Stromal cell of bone marrow (primary cell): ENCODE results near the gene GULP1.
"Not testable (repeated sequence)": the region's sequence is repeated elsewhere in the genome, so short reads cannot be mapped to it uniquely, and the experiment has no call there.

Experiments used
- DNase-seq: peaks from one replicate; pipeline ENCODE4 v3.0.0-alpha.2; 2012; ENCODE audit warnings: low read depth

The GULP1 gene

DNA sequence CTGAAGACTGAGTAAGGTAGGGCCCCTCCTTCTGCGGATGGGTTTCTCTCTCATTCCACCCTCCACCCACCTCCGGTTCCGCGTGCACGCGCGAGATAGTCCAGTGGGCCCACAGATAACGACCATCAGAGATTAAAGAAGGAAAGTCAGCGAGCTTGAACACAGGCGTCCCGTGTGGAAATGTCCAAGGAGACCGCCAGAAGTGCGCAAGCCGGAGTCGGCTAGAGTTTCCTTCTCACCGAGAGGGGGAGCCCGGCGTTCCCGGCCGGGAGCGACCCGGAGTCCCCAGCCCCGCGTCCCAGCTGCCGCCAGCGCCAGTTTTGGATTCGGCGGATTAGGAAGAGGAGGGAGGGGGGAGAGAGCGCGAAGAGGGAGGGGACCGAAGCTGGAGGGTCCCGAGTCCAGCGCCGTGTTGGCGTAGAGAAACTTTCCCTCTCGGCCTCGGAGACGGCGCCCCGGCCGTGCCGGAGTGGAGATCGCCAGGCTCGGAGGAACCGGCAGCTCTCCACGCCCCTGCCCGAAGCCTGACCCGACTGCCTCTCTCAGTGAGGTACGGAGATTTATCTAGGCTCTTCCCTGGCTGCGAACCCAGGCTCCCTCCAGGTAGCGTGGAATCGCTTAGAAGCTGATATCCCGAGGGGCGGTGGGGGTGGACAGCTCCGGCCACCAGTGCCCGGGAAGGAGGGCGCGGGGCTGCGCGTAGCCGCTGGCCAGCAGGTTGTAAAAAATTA, at the start of gene GULP1:
TSS of gene GULP1 (plus strand) at position 258 of the 731 bp plus-strand sequence. CDS start 185,829 bp downstream, outside the sequence.
- peak; percentile 63 for DNase-seq

DNA sequence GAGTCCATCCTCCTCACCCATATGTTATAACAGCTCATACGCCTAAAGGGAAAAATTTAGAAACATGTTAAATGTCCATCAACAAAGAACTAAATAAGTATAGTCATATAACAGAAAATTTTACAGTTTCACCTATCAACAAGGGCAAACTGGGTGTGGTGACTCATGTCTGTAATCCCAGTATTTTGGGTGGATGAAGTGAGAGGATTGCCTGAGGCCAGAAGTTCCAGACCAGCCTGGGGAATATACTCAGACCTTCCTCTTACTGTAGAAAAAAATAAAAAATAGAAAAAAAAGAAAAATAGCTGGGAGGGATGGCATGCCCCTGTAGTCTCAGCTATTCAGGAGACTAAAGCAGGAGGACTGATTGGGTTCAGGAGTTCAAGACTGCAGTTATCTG, 48.3 kb upstream of the GULP1 start:
- no peak for DNase-seq

- no peak for DNase-seq
These were observed 47.3 kb upstream of the GULP1 start for GRCh38 chr2:188244383-188244782.

DNA sequence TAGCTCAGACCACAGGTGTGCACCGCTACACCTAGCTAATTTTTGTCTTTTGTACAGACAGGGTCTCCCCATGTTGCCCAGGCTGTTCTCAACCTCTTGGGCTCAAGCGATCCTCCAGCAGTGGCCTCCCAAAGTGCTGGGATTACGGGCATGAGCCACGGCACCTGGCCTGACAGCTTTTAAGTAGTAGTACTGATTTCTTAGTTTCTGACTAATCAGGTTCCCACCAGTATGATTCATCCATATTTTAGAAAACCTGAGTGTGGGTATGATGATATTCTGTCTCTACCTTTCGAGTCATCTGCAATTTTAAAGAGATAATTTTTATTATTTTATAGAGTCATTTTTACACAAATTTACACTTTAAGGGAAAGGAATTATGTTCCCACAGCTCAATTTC, 46.4 kb upstream of the GULP1 start:
- no peak for DNase-seq

- DNase-seq = no peak
These were observed 43.2 kb upstream of the GULP1 start for GRCh38 chr2:188248513-188248912.

- DNase-seq = no peak
These were observed 40.6 kb upstream of the GULP1 start for GRCh38 chr2:188251034-188251433.

DNA sequence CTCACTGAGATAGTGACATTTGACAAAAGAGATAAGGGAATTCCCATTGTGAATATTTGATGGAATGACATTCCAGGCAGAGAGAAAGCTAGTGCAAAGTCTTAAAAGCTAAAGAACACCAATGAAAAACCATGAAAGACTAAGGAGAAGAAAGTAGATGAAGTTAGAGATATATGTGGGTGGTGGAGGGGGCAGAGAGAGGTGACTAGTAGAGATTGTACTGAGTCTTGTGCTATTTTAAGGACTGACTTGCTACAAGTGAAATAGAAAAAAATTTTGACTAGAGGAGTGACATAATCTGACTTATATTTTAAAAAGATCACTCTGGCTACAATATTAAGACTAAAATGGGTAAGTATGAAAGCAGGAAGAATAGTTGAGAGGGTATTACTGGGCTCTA, 35.3 kb upstream of the GULP1 start:
- DNase-seq = no peak

DNA sequence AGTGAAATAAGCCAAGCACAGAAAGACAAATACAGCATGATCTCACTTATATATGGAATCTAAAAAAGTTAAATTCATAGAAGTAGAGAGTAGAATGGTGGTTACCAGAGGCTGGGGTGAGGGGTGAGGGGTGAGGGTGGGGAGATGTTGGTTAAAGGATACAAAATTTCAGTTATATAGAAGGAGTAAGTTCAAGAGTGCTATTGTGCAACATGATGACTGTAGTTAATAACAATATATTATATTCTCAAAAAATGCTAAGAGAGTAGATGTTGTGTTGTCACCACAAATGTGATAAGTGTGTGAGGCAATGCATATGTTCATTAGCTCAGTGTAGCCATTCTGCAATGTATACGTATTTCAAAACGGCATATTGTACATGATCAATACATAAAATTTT, 26.4 kb upstream of the GULP1 start:
- DNase-seq = no peak

GRCh38 chr2:188267776-188268175, 23.9 kb upstream of the GULP1 start:
- no peak for DNase-seq

- no peak for DNase-seq
These were observed 22.7 kb upstream of the GULP1 start for GRCh38 chr2:188269004-188269403.

GRCh38 chr2:188272121-188272520, 19.6 kb upstream of the GULP1 start:
- no peak for DNase-seq

- DNase-seq = no peak
These were observed 17.4 kb upstream of the GULP1 start for GRCh38 chr2:188274274-188274673.

- no peak for DNase-seq
These were observed 15.4 kb upstream of the GULP1 start for GRCh38 chr2:188276255-188276654.

DNA sequence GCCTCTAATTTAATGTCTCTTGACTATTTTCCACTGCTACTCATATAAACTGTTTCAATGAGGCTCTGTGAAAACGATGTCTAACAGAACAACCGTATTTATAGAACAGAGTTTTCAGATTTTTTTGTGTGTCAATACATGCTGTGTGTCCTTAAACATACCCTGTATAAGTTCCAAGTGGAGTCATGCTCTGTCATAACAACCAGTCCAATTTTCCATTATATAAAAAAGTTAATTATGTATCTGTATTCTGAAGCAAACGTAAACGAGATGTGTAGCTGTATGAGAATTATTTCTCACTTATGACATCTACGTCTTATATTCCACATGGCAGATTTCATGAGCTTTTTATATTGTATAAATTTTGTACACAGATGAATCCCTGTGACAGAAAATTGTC, 13.9 kb upstream of the GULP1 start:
- no peak for DNase-seq

GRCh38 chr2:188278388-188279092, 13.1 kb upstream of the GULP1 start:
- no peak for DNase-seq

- no peak for DNase-seq
These were observed 12.6 kb upstream of the GULP1 start for GRCh38 chr2:188279093-188279445.

DNA sequence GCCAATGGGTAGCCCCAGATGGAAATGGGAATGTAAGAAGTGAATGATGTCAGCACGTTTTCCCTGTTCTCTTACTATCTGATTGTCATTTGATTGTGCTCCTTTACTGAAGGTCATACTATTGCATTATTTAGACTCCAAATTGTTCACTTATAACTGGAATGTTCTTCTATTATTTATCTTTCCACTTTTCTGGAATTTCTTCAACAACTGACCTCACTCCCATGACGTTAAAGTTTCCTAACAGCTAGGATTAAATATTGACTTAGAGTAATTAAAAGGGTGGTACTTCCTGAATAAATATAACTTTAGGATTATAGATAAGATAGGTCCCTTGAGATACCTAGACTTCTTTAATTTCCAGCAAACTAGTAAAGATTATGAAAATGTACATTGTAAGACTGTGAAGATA, 10.9 kb upstream of the GULP1 start:
- DNase-seq = no peak

GRCh38 chr2:188282907-188283306, 8.8 kb upstream of the GULP1 start:
- DNase-seq = no peak

DNA sequence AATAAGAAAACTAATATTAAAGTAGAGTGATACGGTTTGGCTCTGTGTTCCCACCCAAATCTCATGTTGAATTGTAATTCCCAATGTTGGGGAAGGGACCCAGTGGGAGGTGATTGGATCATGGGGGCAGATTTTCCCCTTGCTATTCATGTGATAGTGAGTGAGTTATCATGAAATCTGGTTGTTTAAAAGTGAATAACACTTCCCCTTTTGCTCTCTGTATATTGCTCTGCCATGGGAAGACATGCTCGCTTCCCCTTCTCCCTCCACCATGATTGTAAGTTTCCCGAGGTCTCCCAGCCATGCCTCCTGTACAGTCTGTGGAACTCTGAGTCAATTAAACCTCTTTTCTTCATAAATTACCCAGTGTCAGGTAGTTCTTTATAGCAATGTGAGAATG, 7.4 kb upstream of the GULP1 start:
- DNase-seq = not testable (repeated sequence)

GRCh38 chr2:188285049-188285448, 6.6 kb upstream of the GULP1 start:
- no peak for DNase-seq

- no peak for DNase-seq
These were observed 5.9 kb upstream of the GULP1 start for GRCh38 chr2:188285774-188286173.

- no peak for DNase-seq
These were observed 495 bp upstream of the GULP1 start for GRCh38 chr2:188291142-188291616.

DNA sequence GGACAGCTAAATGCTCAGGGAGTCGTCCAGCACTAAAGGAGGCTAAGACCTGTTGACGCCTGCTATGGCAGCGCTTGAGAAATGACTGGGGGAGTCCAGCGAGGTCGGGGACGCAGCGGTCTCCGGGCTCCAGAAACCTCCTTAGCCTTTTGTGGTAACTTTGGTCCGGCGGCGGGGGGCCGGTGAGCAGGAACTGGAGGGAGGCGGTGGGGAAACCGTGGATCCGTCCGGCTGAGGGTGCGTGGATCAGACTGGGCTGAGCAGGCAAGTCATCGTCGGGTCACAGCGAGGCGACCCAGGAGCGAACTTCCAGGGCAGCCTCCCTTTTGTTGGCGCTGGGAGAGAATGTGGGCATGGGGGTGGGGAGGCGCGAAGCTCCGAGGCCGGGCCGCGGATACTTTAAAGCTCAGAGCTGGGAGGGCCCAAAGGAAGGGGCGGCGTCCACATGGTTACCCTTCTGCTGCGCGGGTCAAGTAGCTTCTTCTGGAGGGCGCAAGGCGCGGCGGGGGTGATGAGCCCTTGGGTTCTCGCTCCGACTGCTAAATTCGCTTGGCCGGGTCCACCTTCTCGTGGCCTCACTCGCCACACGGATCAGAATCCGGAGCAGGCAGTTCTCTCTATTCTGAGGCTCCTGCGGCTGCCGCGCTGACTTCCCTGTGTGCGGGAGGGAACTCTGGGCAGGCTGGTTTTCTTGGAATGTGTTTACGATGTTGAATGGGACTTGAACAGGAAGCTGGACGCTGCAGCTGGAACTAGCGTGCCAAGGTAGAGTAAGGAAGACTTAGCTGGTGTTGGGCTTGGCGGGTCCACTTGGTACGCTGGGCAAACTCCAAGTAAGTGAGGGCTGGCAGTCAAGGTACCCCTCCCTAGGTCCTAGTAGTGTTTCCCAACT, 920 bp downstream of the GULP1 start:
- DNase-seq = peak; percentile 66
